Smooth muscle cell (in vitro differentiated cells): ENCODE results near the gene LAMA4. TPM values are rescaled to one million over a fixed set of nuclear protein-coding genes. Genes with fewer than 3 reads are reported as not detected.

Experiments
- DNase-seq: peaks from one replicate; lab custom pipeline; 2025; ENCODE audit not compliant: unreplicated experiment; lab: John Stamatoyannopoulos, UW
- H2AFZ ChIP-seq: fragments of 200-600 bp; sonication (generic); 2 replicates; pipeline ENCODE4 v1.6.0; 2016; ENCODE audit warnings: antibody characterized with exemption, low read depth, mild to moderate bottlenecking
- H3F3A ChIP-seq: fragments of 200-600 bp; sonication (generic); 2 replicates; pipeline ENCODE4 v1.6.0; 2017; ENCODE audit warnings: antibody characterized with exemption, low read depth
- H3K27ac ChIP-seq: fragments of 200-600 bp; sonication (generic); 2 replicates; pipeline ENCODE4 v1.5.1; 2016; ENCODE audit warnings: low read depth, mild to moderate bottlenecking
- H3K27me3 ChIP-seq: fragments of 200-600 bp; sonication (generic); 2 replicates; pipeline ENCODE4 v1.6.1; 2016; ENCODE audit warnings: low read depth, mild to moderate bottlenecking
- H3K36me3 ChIP-seq: fragments of 200-600 bp; sonication (generic); 2 replicates; pipeline ENCODE4 v1.5.1; 2016; ENCODE audit warnings: low read depth
- H3K4me1 ChIP-seq: fragments of 200-600 bp; sonication (generic); 2 replicates; pipeline ENCODE4 v1.5.1; 2016; ENCODE audit warnings: low read depth
- H3K4me2 ChIP-seq: fragments of 200-600 bp; sonication (generic); 2 replicates; pipeline ENCODE4 v1.6.0; 2016; ENCODE audit warnings: mild to moderate bottlenecking
- H3K4me3 ChIP-seq: fragments of 200-600 bp; sonication (generic); 2 replicates; pipeline ENCODE4 v1.5.1; 2016; ENCODE audit warnings: mild to moderate bottlenecking
- H3K79me2 ChIP-seq: fragments of 200-600 bp; sonication (generic); 2 replicates; pipeline ENCODE4 v1.6.0; 2016; ENCODE audit warnings: low read depth, mild to moderate bottlenecking
- H3K9ac ChIP-seq: fragments of 200-600 bp; sonication (generic); 2 replicates; pipeline ENCODE4 v1.6.0; 2016; ENCODE audit warnings: low read depth
- H3K9me3 ChIP-seq: fragments of 200-600 bp; sonication (generic); replicated peaks from 2 replicates; pipeline ENCODE4 v1.5.1; 2016; ENCODE audit warnings: low read depth
- H4K20me1 ChIP-seq: fragments of 200-600 bp; sonication (generic); 2 replicates; pipeline ENCODE4 v1.6.0; 2016; ENCODE audit warnings: low read depth
- WGBS: methylation state at CpG from one replicate; pipeline ENCODE4 v1.1.7; 2016; ENCODE audit warnings: low lambda C conversion rate; 5-methylcytosine and 5-hydroxymethylcytosine counted together
- polyA plus RNA-seq: library from polyadenylated mRNA; unstranded; fragments of >200 nt; fragmentation: Nextera tagmentation; extraction: Ambion mirVana; gene quantifications from 2 replicates; pipeline ENCODE4 v1.2.1, GENCODE V29; 2016
- total RNA-seq: library from RNA; depleted of rRNA; stranded (reverse); fragments of >200 nt; gene quantifications from 2 replicates; pipeline ENCODE4 v1.2.3, GENCODE V29; 2014
- TF ChIP-seq, protein P1 (sequence below): fragments of 200-600 bp; sonication (generic); IDR thresholded peaks from 2 replicates; pipeline ENCODE4 v1.5.1; 2017; ENCODE audit warnings: borderline replicate concordance, mild to moderate bottlenecking, antibody characterized with exemption; ENCODE audit not compliant: insufficient read depth, poor library complexity, severe bottlenecking

The LAMA4 gene
- total and polyA plus RNA-seq, 2 experiments from 2014 or later, result 9.1 to 29.4 TPM

DNA sequence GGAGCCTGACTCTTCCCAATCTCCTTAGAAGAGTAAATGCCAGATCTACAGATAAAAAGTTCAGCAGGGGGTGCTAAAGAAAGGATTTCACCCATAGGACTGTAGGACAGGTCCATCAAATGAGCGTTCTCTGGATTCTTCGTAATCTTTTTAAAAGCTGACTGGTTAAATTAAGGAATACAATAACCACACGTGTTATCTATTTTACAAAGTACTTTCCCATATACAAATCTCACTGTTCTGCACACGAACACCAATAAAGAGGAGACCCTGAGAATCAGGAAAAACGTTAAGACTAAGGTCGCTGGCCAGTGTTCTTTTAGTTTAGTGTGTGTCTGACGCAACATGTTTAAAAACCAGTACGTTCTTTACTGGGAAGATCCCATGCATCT lies 167.6 kb downstream of the LAMA4 start:
- DNase-seq, result no peak
- H3F3A ChIP-seq, result no peaks in the 10 kb centered on the region
- H3K36me3 ChIP-seq, result no peaks in the 10 kb centered on the region
- peak overlapping the region; percentile 62 for H3K4me3 ChIP-seq
- no peaks in the 10 kb centered on the region for H3K9me3 ChIP-seq
- under 1% methylated on average over 8 of the region's 8 CpGs for WGBS
- peak overlapping the region; percentile 94 for H2AFZ ChIP-seq
- peak overlapping the region; percentile 90 for H3K4me2 ChIP-seq
- TF ChIP-seq, protein P1, sequence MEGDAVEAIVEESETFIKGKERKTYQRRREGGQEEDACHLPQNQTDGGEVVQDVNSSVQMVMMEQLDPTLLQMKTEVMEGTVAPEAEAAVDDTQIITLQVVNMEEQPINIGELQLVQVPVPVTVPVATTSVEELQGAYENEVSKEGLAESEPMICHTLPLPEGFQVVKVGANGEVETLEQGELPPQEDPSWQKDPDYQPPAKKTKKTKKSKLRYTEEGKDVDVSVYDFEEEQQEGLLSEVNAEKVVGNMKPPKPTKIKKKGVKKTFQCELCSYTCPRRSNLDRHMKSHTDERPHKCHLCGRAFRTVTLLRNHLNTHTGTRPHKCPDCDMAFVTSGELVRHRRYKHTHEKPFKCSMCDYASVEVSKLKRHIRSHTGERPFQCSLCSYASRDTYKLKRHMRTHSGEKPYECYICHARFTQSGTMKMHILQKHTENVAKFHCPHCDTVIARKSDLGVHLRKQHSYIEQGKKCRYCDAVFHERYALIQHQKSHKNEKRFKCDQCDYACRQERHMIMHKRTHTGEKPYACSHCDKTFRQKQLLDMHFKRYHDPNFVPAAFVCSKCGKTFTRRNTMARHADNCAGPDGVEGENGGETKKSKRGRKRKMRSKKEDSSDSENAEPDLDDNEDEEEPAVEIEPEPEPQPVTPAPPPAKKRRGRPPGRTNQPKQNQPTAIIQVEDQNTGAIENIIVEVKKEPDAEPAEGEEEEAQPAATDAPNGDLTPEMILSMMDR, result peak; percentile 15
- no peaks in the 10 kb centered on the region for H4K20me1 ChIP-seq
- peak overlapping the region; percentile 72 for H3K9ac ChIP-seq
- no peaks in the 10 kb centered on the region for H3K79me2 ChIP-seq
- H3K4me1 ChIP-seq, result peaks cover 6% of the 10 kb centered on the region
- peaks cover 22% of the 10 kb centered on the region for H3K27me3 ChIP-seq
- peak overlapping the region; percentile 77 for H3K27ac ChIP-seq

DNA sequence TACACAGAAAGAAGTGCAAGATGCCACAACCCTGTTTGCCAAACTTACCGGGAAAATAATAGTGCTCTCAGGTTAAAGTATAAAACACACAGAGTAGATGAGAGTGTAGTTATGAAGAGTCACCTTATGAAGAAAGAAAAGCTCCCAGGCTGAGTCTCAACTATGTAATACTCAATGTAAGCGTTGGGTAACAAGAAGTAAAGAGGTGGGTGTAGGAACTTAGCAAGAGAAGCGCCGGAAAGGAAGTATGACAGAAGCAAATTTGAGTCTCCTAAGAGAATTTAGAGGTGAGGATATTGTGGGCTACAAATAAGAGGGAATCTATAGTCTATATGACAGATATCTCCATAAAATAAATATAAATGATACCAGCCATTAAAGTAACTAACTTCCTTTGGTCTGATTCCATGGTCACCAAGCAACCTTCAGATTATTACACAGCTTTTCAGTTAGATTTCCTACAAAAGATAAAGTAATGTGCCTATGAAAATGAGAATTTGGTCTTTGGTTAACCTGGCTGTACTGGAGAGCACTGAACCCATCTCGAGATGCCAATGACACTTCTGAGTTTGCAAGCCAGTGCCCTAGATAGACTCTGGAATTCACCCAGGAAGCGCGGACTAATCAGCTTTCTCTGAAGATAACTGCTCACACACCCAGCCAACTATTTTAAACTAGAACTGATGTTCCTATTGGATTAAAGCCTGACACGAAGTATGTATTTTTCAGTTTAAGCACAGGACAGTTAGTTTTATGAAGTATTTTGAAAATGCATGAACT lies 168.9 kb downstream of the LAMA4 start:
- H3K36me3 ChIP-seq, result peaks cover 3% of the 10 kb centered on the region
- H3K4me1 ChIP-seq, result peaks cover 6% of the 10 kb centered on the region
- TF ChIP-seq, protein P1, result no peak
- no peak for DNase-seq
- no peaks in the 10 kb centered on the region for H3K79me2 ChIP-seq
- no peak overlapping the region for H3K27ac ChIP-seq
- peaks cover 10% of the 10 kb centered on the region for H3K27me3 ChIP-seq
- no peak overlapping the region for H3K4me2 ChIP-seq
- no peak overlapping the region for H3K4me3 ChIP-seq
- WGBS, result 92% methylated on average over 8 of the region's 8 CpGs
- no peak overlapping the region for H2AFZ ChIP-seq
- H3K9ac ChIP-seq, result no peak overlapping the region
- no peaks in the 10 kb centered on the region for H3K9me3 ChIP-seq
- no peaks in the 10 kb centered on the region for H3F3A ChIP-seq
- no peaks in the 10 kb centered on the region for H4K20me1 ChIP-seq

DNA sequence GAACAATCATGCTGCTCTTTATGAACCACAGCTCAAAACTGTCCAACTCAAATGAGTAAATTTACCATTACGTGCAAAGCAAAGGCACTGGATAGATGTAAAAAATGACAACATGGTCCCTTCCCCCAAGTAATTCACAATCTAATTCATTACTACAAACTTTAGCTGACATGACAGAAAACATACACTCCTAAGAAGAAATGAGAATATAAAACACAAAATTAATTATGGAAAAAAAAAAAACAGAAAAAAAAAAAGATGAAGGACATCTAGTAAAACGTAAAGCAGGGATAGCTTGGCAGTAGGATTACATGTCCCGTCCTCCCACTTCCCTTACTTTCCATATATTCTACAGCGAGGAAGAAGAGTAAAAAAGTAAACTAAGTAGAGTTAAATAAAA lies 172.8 kb downstream of the LAMA4 start:
- no peak overlapping the region for H2AFZ ChIP-seq
- no peak overlapping the region for H3K27ac ChIP-seq
- no peaks in the 10 kb centered on the region for H3K79me2 ChIP-seq
- TF ChIP-seq, protein P1, result no peak
- H3K36me3 ChIP-seq, result peaks cover 13% of the 10 kb centered on the region
- H3K4me2 ChIP-seq, result no peak overlapping the region
- H4K20me1 ChIP-seq, result no peaks in the 10 kb centered on the region
- H3K27me3 ChIP-seq, result no peaks in the 10 kb centered on the region
- H3K4me1 ChIP-seq, result peaks cover 6% of the 10 kb centered on the region
- no peaks in the 10 kb centered on the region for H3F3A ChIP-seq
- H3K9ac ChIP-seq, result no peak overlapping the region
- WGBS, result 95% methylated on average over 4 of the region's 4 CpGs
- H3K9me3 ChIP-seq, result no peaks in the 10 kb centered on the region
- no peak overlapping the region for H3K4me3 ChIP-seq
- no peak for DNase-seq

DNA sequence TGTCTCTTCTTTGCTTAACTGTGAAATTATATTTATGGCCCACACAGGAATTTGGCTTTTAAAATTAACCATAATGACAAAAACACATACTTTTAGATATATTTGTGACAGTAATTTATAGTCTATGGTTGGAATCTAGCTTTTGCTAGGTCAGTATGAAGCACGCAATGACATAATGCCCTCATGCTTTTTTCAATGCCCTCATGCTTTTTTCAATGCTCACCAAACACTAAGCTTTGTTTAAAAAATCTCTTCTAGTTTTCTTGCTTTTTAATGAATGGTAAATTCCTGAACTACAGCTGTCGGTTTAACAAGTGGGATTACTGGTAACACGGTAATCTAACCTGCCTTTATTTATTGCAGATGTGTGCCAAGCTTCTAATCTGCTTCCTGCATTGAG lies 187.8 kb downstream of the LAMA4 start:
- Histone ChIP-seq H3K4me2 (no peak overlapping the region), H3K4me1 (no peaks in the 10 kb centered on the region), H3K36me3 (no peaks in the 10 kb centered on the region), H3K9ac (no peak overlapping the region), H3F3A (peaks cover 5% of the 10 kb centered on the region), H3K4me3 (no peak overlapping the region), H4K20me1 (no peaks in the 10 kb centered on the region), H3K9me3 (no peaks in the 10 kb centered on the region), H3K27ac (no peak overlapping the region), H3K79me2 (no peaks in the 10 kb centered on the region), H3K27me3 (no peaks in the 10 kb centered on the region), H2AFZ (no peak overlapping the region)
- 79% methylated on average over 3 of the region's 3 CpGs for WGBS
- TF ChIP-seq, protein P1, result no peak
- no peak for DNase-seq
